Effector CD8-positive, alpha-beta T cell (primary cell): ENCODE data around the gene ZNF780A.
"Not testable (repeated sequence)": the region's sequence is repeated elsewhere in the genome, so short reads cannot be mapped to it uniquely, and the experiment has no call there.

ENCODE experiments used
- DNase-seq: peaks from one replicate; lab custom pipeline; 2025; lab: John Stamatoyannopoulos, UW

The ZNF780A gene

DNA sequence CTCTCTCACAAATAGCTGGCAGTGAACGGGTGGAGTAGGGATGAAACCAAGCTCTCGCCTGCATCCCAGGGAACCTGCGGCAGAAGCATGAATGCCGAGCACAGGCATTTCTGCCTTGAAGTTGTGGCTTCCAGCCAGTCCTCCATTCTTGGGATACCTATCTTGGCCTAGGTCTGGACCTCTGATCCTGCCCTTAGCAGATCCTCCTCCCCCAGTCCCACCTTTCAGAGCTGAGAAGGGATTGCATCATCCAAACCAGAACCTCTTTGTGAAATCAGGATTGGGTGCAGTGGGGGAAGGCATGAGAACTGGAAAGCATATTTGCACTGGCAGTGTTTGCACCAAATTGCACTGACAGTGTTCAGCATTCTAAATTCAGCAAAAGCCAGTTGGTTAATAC lies 5.8 kb downstream of the ZNF780A start:
- DNase-seq, result no peak

DNA sequence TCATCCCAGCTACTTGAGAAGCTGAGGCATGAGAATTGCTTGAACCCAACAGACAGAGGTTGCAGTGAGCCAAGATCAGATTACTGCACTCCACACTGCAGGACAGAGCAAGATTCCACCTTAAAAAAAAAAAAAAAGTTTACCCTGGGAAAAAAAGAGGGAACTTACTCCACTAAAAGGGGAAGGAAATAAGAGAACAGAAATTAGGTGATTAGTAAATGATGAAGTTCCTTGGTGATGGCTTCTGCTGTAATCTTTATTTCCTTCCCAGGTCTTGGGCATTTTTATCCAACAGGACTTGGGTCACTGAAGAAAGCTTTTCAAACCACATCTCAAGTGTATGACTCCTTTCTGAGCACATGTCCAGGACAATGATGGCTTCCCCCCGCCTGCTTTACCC lies 9.3 kb downstream of the ZNF780A start:
- DNase-seq, result no peak

DNA sequence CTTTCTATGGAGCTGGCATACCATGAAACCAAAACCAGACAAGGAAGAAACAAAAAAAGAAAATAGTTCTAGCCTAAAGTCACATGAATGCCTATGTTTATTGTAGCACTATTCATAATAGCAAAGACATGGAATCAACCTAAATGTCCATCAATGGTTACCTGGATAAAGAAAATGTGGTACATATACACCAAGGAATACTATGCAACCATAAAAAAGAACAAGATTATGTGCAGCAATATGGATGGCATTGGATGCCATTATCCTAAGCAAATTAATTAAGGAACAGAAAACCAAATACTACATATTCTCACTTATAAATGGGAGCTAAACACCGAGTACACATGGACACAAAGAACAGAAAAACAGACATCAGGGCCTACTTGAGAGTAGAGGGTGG lies 10.5 kb downstream of the ZNF780A start:
- no peak for DNase-seq

DNA sequence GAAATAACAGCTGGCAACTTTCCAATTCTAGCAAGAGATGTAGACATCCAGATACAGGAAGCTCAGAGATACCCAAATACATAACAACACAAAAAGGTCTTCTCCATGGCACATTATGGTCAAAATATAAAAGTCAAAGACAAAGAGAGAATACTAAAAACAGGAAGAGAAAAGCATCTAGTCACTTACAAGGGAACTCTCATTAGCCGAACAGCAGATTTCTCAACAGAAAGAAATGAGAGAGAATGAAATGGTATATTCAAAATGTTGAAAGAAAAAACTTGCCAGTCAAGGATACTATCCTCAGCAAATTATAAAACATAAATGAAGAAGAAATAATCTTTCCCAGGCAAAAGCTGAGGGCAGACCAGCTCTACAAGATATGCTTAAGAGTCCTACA lies 12.4 kb downstream of the ZNF780A start:
- DNase-seq, result no peak

DNA sequence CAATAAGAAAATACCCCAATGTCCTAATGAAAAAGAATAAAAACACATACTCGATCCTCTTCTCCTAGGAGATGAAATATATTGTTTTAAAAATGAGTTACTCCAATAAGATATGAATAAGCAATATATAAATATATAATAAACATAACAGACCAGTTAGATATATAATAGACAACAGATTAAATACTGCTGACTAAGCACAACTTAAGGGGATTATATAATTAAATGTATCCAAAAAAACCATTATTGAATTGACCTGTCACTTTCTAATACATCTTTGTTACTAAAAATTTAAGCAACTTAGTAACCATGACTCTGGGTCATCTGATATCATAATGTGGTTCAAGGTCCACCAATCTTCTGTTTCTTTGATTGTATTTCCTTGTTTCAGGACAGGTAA lies 20.7 kb downstream of the ZNF780A start:
- no peak for DNase-seq

DNA sequence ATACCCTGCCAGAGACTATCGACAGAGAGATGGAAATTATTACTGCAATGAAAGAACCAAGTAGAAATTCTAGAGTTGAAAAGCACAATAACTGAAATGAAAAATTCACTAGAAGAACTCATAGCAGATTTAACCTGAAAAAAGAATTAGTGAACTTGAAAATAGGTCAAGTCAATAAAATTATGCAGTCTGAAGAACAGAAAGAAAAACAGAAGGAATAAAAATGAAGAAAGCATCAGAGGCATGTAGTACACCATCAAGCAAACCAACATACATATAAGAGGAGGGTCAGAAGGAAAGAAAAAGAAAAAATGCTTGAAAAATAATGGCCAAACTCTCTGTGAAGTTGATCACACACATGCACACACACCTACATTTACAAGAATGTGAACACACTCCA lies 31.1 kb downstream of the ZNF780A start:
- DNase-seq, result no peak

DNA sequence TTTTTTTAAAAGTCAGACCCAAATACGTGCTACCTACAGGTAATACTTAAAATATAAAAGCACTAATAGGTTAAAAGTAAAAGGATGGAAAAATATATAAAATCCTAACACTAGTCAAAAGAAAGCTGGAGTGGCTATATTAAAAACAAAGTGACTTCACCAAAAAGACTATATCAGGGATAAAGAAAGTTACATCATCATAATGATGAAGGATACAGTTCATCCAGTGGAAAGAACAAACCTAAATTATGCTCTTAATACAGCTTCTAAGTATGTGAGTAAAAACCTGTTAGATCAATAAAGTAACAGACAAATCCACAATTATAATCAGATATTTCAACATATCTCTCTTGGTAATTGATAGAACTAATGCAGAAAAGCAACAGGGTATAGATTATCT lies 33.6 kb downstream of the ZNF780A start:
- no peak for DNase-seq

DNA sequence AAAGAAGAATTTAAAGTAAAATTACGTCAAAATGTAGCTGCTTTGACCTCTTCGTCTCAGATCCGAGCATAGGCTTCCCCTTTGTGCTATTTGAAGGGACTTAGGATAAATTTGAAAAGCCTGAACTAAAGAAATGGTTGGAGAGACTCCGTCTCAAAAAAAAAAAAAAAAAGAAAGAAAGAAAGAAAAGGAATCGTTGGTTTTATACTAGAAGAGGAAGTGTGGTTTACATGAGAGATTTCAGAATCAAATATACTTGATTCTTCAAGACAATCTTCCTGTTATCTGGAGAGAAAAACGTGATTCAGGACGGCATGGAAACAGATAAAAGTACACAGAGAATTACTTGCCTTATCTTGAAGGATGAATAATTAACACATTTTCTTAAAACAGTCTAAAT lies 34.2 kb downstream of the ZNF780A start:
- no peak for DNase-seq

DNA sequence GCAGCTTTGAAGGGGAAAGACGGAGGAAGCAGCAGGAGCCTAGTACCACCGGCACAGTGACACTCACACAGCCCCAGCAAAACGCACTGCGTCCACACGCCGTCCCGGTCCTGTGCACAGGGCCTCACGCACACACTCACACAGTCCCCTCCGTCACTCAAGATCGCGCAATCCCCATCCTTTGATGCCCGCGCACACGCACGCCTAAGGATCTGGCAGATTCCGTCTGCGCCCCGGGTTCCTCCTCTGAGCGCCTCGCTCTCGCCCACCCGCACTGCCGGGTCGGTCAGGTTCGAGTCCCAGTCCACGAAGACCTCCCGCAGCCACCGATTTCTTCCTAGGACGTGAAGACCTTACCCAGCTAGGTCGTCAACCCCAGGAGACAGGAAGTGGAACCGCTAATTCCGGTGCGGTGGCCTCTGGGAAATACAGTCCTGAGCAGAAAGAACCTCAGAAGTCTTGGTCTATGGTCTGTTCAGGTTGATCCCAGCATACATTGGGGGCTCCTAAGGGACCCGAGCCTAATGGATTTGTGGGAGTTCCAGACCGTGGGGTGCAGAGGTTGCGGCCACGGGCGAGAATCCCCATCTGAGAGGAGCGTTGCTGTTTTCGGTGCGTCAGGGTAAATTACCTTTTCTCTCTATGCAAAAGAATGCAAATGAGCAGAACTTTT lies 34.8 kb downstream of the ZNF780A start, which contains the start of gene ZNF780B:
Gene ZNF780B (minus strand): TSS at position 400 of the 673 bp plus-strand sequence. CDS start 5,899 bp downstream, outside the sequence.
- peak; percentile 49 for DNase-seq

DNA sequence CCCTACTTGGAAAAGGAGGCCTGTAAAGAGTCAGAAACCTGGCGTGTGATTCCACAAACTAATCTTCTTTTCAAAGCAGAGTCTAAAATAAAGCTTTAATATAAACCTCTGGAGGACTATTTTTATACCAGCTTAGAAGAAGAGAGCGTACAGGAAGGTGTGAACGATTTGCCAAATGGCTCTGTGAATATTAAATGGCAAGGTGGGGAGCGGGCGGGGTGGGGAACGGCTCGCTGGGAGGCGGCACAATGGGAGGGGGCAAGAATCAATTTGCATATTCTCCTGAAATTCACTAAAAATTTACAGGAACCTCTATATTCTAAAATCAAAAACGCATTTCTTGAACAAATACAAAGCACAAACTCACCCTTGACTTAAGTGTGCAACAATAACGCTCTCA lies 35.7 kb downstream of the ZNF780A start:
- DNase-seq, result no peak

DNA sequence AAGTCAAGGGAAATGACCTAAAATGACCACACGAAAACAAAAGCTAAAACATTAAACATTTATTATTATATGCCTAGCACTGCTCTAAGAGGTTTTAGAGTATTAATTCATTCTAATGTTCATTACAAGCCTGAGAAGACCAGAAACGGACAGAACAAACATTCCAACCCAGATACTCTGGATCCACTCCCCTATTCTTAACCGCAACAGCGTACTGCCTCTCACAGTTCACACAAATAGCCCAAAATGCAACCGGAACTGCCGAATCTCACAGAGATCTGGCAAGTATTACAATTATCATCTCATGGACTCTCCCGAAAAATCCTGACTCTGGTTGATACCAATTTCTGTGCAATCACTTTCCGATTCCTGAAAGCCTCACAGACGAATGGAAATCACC lies 36.1 kb downstream of the ZNF780A start:
- no peak for DNase-seq

DNA sequence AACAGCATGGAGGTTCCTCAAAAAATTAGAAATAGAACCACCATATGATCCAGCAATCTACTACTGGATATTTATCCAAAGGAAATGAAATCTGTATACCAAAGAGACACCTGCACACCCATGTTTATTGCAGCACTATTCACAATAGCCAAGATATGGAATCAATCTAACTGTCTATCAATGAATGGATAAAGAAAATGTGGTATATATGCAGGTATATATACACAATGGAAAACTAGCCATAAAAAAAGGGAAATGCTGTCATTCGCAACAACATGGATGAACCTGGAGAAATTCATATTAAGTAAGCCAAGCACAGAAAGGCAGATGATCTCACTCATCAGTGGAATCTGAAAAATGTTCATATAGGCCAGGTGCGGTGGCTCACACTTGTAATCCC lies 37.3 kb downstream of the ZNF780A start:
- no peak for DNase-seq

DNA sequence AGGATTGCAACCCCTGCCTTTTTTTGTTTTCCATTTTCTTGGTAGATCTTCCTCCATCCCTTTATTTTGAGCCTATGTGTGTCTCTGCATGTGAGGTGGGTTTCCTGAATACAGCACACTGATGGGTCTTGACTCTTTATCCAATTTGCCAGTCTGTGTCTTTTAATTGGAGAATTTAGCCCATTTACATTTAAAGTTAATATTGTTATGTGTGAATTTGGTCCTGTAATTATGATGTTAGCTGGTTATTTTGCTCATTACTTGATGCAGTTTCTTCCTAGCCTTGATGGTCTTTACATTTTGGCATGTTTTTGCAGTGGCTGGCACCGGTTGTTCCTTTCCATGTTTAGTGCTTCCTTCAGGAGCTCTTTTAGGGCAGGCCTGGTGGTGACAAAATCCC lies 49.0 kb downstream of the ZNF780A start:
- not testable (repeated sequence) for DNase-seq

DNA sequence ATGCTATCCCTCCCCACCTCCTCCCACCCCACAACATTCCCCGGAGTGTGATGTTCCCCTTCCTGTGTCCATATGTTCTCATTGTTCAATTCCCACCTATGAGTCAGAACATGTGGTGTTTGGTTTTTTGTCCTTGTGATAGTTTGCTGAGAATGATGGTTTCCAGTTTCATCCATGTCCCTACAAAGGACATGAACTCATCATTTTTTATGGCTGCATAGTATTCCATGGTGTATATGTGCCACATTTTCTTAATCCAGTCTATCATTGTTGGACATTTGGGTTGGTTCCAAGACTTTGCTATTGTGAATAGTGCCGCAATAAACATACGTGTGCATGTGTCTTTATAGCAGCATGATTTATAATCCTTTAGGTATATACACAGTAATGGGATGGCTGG lies 52.7 kb downstream of the ZNF780A start:
- not testable (repeated sequence) for DNase-seq

DNA sequence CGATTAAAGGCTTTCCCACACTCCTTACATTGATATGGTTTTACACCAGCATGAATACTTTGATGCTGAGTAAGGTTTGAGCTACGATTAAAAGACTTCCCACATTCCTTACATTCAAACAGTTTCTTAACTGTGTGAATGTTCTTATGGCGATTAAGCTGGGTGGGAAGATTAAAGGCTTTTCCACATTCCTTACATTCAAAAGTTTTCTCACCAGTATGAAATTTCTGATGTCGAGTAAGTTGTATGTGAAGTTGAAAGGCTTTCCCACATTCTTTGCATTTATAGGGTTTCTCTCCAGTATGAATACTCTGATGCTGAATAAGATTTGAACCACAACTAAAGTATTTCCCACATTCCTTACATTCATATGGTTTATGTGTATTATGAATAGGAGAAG lies 54.7 kb downstream of the ZNF780A start:
- DNase-seq, result no peak

DNA sequence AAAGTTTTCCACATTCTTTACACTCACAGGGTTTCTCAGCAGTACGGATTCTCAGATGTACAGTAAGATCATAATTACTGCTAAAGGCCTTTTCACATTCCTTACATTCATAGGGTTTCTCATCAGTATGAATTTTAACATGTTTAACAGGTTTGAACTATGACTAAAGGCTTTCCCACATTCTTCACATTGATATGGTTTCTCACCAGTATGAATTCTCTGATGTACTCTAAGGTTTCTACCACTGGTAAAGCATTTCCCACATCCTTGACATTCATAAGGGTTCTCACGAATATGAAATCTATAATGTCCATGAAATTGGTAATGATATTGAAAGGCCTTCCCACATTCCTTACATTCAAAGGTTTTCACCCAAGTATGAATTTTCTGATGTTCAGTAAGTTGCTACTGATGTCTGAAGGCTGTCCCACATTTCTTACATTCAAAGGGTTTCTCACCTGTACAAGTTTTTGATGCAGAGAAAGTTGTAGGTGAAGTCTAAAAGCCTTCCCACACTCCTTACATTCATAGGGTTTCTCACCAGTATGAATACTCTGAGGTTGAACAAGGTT lies 56.7 kb downstream of the ZNF780A start:
- no peak for DNase-seq

DNA sequence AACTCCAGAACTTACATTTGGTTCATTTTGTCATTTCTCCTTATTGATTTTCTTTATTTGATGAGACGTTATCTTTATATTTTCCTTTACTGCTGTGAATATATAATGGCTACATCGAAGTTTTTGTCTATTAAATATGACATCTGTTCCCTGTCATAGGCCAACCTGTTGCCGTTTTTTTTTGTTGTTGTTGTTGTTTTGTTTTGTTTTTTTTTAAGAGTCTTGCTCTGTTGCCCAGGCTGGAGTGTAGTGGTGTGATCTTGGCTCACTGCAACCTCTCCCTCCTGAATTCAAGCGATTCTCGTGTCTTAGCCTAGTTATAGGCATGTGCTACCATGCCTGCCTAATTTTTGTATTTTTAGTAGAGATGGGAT lies 64.2 kb downstream of the ZNF780A start:
- no peak for DNase-seq

DNA sequence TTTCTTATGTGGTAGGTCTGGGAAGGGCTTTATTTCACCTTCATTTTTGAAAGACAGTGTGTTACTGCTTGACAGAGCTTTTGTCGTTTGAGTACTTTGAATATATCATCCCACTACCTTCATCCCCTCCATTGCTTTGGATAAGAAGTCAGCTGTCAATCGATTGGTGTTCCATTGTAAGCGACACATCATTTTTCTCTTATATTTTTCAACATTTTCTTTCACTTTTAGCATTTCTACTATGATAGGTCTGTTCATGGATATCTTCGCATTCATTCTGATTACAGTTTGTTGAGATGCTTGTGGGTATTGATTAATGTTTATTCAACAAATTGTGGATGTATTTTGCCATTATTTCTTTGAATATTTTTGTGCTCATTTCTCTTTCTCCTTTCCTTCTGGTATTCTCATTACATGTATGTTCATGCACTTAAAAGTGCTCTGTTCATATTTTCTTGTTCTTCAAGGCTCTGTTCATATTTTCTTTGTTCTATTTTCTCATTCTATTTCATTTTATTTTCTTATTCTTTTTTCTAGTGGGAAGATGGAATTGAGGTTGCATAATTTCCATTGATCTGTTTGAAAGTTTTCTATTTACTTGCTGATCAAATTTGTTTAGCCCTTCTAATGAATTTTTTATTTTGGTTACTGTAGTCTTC lies 64.7 kb downstream of the ZNF780A start:
- DNase-seq, result no peak

DNA sequence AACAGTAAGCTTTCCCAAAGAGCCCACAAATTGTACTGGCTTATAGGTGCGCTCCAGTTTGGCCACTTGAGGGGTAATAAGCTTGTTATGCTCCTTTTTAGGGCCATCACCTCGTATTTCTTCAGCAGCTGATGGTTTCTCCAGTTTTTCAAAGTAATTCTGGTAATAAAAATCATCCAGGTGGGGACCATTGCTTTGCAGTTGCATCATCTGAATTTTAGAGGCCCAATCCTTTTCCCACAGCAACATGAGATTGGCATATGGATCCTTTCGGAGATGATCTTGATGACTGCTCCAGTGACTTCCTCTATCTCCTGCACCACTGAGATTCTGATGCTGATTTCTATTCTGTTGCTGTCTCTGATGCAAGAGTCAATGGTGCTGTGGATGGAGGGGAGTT lies 66.8 kb downstream of the ZNF780A start:
- DNase-seq, result no peak
